Femur (tissue), 1 donor: Measurements from ENCODE around the gene RPS29.

Experiments
- DNase-seq: peaks from one replicate; pipeline ENCODE4 v3.0.0-alpha.2; 2017

The RPS29 gene

GRCh38 chr14:49549446-49549845 lies 36.7 kb downstream of the RPS29 start:
- DNase-seq = no peak

DNA sequence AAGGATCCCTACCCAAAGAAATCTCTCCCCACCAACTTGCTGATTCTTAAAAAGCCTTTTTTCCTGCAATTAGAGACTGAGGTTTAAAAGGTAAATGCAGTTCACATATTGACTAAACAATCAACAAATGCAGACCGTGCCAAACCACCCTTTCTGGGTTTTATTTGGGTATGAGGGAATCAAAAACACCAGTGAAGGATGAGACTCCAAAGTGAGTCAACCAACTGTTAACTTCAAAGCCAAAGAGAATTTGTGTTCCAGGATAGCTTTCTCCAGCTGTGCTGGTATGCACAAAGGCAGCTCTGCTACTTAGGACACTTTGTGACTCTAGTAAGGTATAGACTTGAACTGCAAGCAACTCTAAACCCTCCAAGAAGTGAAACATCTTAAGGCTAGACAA lies 39.4 kb downstream of the RPS29 start:
- DNase-seq = no peak

- no peak for DNase-seq
Observed at GRCh38 chr14:49545716-49546115, 40.5 kb downstream of the RPS29 start.

DNA sequence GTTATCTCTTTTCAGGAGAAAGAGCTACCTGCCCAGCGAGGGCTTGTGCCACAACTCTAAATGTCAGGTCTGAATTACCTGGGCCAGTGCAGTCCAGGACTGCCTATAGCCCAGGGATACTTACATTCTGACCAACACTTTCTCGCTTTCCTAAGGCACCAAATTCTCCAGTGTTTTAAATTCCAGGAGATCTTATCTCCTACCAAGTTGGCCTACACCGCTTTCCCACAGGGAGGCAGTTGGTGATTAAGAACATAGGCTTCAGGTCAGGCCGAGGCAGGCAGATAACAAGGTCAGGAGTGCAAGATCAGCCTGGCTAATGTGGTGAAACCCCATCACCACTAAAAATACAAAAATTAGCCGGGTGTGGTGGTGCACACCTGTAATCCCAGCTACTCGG lies 41.1 kb downstream of the RPS29 start:
- DNase-seq = no peak

GRCh38 chr14:49541049-49541448 lies 45.1 kb downstream of the RPS29 start:
- DNase-seq = no peak

DNA sequence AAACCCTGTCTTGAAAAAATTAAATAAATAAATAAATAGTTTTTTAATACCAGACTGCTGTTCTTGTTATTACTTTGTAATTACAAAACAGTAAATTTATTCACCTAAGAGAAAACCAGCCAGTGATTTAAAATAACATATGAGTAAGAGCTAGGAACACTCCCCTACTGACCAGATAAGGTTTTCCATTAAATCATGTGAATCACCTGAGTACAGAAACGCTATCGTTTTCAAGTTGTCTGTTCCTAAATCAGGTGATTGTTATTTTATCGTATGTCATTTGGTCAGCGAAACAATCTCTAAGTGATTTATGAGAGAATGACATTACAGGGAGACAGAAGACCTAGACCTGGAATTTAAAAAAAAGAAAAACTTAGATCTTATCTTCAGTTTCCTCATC lies 47.3 kb downstream of the RPS29 start:
- DNase-seq = no peak
